Measurements from ENCODE around the gene LTBP1. TPM values are rescaled to one million over a fixed set of nuclear protein-coding genes. Genes with fewer than 3 reads are reported as not detected.

Gene LTBP1
- total RNA-seq, 4 donors from 2014 or later: 5.1 to 12.9 (median 10.7) TPM

DNA sequence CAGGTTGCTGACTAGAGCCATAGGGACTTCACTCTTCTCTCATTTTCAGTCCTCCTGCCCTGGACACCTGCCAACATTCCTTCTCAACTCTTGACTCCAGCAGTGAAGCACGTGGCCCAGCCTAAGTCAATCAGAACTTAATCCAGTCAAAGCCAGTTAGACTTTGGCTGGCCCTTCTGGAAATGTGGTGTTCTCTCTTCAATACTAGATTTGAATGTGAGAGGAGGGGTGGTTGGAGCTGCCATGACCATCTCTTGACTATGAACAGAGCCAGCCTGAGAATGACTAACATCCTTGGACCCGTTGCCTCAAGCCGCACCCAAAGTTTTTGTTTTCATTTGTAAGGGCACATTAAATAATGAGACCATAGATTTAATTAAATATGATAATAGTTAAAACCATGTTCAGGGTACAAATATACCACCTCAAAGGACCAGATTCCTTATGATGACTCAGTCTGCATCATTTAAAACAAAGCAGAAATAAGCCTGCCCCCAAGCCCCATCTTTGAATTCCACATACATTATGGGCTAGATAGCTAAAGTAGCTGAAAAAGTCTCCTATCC lies 480.0 kb downstream of the LTBP1 start:
- TF ChIP-seq POLR2A (IDR thresholded peaks at IDR 0.05): no peak
- TF ChIP-seq, protein P1, sequence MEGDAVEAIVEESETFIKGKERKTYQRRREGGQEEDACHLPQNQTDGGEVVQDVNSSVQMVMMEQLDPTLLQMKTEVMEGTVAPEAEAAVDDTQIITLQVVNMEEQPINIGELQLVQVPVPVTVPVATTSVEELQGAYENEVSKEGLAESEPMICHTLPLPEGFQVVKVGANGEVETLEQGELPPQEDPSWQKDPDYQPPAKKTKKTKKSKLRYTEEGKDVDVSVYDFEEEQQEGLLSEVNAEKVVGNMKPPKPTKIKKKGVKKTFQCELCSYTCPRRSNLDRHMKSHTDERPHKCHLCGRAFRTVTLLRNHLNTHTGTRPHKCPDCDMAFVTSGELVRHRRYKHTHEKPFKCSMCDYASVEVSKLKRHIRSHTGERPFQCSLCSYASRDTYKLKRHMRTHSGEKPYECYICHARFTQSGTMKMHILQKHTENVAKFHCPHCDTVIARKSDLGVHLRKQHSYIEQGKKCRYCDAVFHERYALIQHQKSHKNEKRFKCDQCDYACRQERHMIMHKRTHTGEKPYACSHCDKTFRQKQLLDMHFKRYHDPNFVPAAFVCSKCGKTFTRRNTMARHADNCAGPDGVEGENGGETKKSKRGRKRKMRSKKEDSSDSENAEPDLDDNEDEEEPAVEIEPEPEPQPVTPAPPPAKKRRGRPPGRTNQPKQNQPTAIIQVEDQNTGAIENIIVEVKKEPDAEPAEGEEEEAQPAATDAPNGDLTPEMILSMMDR (IDR thresholded peaks at IDR 0.05): no peak
- H3K36me3 ChIP-seq: no peaks in the 10 kb centered on the region
- peak overlapping the region; percentile 10 to 57 (median 11) for H3K27ac ChIP-seq
- DNase-seq: peak; percentile 96 to 98
- no peaks in the 10 kb centered on the region for H3K9me3 ChIP-seq
- H3K4me3 ChIP-seq (replicated peaks in 1 of 3): no peak overlapping the region
- 43 to 45% methylated on average over 3 of the region's 3 CpGs for WGBS, 2 donors
- peaks cover 5 to 9% of the 10 kb centered on the region in 2 donors for H3K4me1 ChIP-seq
- no peaks in the 10 kb centered on the region for H3K27me3 ChIP-seq
- intact Hi-C loops (cut with DNase I): no loop called here

DNA sequence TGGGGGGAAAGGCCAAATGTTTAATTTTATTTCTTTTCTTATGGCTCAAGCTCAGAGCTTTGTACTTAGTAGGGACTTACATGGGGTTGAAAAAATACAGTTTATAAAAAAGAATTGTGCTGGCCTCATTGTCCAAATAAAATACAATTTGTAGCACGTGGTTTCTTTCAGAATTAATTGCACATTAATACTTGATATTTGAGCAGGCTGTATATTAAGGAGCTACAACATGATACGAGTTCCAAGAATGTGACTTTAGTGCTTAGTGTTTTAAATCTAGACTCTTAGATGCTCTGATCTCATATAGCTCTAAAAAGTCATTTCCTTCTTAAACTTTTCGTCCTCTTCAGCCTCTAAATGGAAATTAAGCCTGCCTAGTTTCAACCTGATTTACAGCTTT lies 483.3 kb downstream of the LTBP1 start:
- DNase-seq: no peak
- Histone ChIP-seq H3K27ac (no peak overlapping the region), H3K27me3 (no peaks in the 10 kb centered on the region), H3K4me3 (replicated peaks in 1 of 3) (no peak overlapping the region), H3K4me1 (peaks cover 5 to 9% of the 10 kb centered on the region in 2 donors), H3K36me3 (no peaks in the 10 kb centered on the region), H3K9me3 (no peaks in the 10 kb centered on the region)
- intact Hi-C loops (cut with DNase I): no loop called here
- 60 to 72% methylated on average over 3 of the region's 3 CpGs for WGBS, 2 donors
- no peak for TF ChIP-seq POLR2A (IDR thresholded peaks at IDR 0.05)
- TF ChIP-seq, protein P1 (IDR thresholded peaks at IDR 0.05): no peak

DNA sequence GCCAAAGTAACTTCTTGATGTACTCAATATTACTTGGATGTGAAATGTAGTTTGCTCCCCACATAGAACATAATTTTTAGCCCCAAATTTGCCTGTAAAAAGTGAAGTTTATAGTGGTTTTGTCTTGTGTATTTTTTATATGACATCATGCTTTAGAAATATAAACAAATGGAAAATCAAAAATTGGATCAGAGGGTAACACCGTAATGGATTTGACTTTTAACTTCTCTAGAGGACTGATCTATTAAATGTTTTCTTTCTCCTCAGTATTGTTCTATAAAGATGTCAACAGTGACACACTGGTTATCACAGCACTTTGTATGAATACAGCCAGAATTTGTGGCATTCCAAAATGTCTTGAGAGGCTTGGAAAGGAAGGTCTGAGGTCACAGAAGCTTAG lies 484.1 kb downstream of the LTBP1 start:
- intact Hi-C loops (cut with DNase I): no loop called here
- Histone ChIP-seq H3K27me3 (no peaks in the 10 kb centered on the region), H3K4me3 (replicated peaks in 1 of 3) (no peak overlapping the region), H3K4me1 (peaks cover 5 to 9% of the 10 kb centered on the region in 2 donors), H3K27ac (no peak overlapping the region), H3K36me3 (no peaks in the 10 kb centered on the region), H3K9me3 (no peaks in the 10 kb centered on the region)
- WGBS, 2 donors: 79 to 88% methylated on average over 1 of the region's 1 CpG
- no peak for DNase-seq
- TF ChIP-seq, protein P1 (IDR thresholded peaks at IDR 0.05): no peak
- TF ChIP-seq POLR2A (IDR thresholded peaks at IDR 0.05): no peak

DNA sequence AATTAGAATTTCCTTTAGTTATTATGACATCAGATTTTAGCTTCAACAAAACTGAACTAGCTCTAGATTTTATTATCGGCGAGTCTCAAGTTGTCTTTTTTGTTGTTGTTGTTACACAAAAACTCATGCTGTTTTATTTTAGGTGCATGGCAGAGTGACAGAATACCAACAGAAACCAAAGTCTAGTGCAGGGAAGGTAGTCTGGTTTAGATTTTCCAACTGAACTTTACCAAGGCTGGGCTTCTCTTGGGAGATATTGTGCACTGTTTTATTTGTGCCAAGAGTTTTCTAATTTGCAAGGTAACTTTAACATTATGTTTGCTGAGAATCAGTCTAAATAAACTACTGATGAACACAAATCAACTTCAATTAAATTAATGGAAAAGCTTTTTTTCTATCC lies 486.1 kb downstream of the LTBP1 start:
- peaks cover 5 to 8% of the 10 kb centered on the region in 2 donors for H3K4me1 ChIP-seq
- no peaks in the 10 kb centered on the region for H3K27me3 ChIP-seq
- H3K27ac ChIP-seq: no peak overlapping the region
- 69 to 76% methylated on average over 2 of the region's 2 CpGs for WGBS, 2 donors
- no peaks in the 10 kb centered on the region for H3K36me3 ChIP-seq
- intact Hi-C loops (cut with DNase I): no loop called here
- no peaks in the 10 kb centered on the region for H3K9me3 ChIP-seq
- H3K4me3 ChIP-seq (replicated peaks in 1 of 3): no peak overlapping the region
- no peak for DNase-seq
- TF ChIP-seq, protein P1 (IDR thresholded peaks at IDR 0.05): no peak
- no peak for TF ChIP-seq POLR2A (IDR thresholded peaks at IDR 0.05)

DNA sequence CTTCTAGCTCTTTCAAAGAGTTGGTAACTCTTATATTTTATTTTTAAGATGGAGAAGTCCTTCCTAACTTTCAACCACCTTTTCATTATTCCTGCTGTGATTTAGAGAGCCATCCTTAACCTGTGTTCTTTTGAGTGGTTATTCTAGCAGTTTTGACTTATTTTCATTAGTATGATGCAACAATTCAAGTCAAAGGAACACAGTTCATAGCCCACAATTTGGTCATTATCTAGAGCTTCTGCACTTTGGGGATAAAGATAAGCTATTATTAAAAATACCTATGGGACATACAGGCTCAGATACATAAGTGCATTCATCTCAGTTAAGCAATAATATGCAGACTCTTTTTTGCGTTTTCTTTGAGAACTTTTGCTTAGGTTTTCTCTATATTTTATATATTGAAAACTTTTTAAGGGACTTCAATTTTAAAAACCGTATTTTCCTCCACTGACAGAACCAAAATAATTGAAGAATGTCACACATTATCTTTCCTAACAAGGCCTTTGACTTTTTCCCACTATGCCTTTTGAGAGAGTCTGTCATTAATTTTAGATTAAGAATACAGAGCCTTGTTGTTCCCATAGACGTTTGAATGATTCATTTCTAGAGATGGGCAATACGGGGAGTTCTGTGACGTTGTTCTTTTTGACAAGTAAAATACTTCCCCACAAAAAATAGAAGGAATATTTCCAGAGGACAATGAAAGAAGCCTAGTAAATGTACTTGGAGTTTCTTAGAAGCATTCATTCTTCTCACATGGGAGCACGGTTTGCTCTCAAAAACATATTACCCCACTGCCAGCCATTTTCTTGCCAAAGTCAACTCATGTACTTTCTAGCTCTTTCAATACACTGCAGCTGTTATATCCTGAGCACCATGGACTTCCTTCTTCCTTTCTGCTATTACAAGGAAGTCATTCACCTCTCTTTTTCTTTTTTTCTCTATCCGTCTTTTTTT lies 486.8 kb downstream of the LTBP1 start:
- Histone ChIP-seq H3K27ac (peak overlapping the region in 1 of 3 donors; percentile 23), H3K4me1 (peaks cover 5 to 8% of the 10 kb centered on the region in 2 donors), H3K9me3 (no peaks in the 10 kb centered on the region), H3K36me3 (no peaks in the 10 kb centered on the region), H3K27me3 (no peaks in the 10 kb centered on the region), H3K4me3 (replicated peaks in 1 of 3) (no peak overlapping the region)
- DNase-seq: no peak
- intact Hi-C loops (cut with DNase I): no loop called here
- WGBS, 2 donors: 78 to 84% methylated on average over 7 of the region's 7 CpGs
- TF ChIP-seq, protein P1 (IDR thresholded peaks at IDR 0.05): no peak
- no peak for TF ChIP-seq POLR2A (IDR thresholded peaks at IDR 0.05)
